GM06990 (cell line): Measurements from ENCODE around the gene CLCF1.

Source experiments
- DNase-seq: peaks from one replicate; pipeline ENCODE4 v3.0.0-alpha.2; 2011; ENCODE audit not compliant: insufficient read length; ENCODE audit errors: extremely low read depth
- H3K27me3 ChIP-seq: replicated peaks from 2 replicates; pipeline ENCODE4 v1.6.0; 2011; ENCODE audit warnings: low read length; ENCODE audit not compliant: control insufficient read depth, insufficient read depth
- H3K36me3 ChIP-seq: 2 replicates; pipeline ENCODE4 v1.5.1; 2011; ENCODE audit warnings: low read length; ENCODE audit not compliant: control insufficient read depth, insufficient read depth
- H3K4me3 ChIP-seq: replicated peaks from 2 replicates; pipeline ENCODE4 v1.5.1; 2011; ENCODE audit warnings: low read depth, mild to moderate bottlenecking, control low read depth, low read length
- TF ChIP-seq, protein P1 (sequence below): IDR thresholded peaks from 2 replicates; pipeline ENCODE4 v1.5.1; 2011; ENCODE audit warnings: low read length, control low read depth, mild to moderate bottlenecking, inconsistent platforms; ENCODE audit not compliant: insufficient read depth, poor library complexity, severe bottlenecking

The CLCF1 gene

DNA sequence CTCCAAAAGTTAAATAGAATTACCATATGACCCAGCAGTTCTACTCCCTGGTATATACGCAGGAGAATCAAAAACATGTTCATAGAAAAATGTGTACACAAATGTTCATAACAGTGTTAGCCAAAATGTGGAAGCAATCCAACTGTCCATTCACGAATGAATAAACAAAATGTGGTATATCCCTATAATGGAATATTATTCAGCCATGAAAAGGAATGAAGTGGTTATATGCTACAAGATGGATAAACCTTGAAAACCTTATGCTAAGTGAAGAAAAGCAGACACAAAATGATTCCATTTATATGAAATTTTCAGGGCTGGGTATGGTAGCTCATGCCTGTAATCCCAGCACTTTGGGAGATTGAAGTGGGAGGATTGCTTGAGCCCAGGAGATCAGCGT, 36.1 kb downstream of the CLCF1 start:
- DNase-seq, result no peak
- H3K36me3 ChIP-seq, result no peaks in the 10 kb centered on the region
- H3K27me3 ChIP-seq, result no peaks in the 10 kb centered on the region
- TF ChIP-seq, protein P1, sequence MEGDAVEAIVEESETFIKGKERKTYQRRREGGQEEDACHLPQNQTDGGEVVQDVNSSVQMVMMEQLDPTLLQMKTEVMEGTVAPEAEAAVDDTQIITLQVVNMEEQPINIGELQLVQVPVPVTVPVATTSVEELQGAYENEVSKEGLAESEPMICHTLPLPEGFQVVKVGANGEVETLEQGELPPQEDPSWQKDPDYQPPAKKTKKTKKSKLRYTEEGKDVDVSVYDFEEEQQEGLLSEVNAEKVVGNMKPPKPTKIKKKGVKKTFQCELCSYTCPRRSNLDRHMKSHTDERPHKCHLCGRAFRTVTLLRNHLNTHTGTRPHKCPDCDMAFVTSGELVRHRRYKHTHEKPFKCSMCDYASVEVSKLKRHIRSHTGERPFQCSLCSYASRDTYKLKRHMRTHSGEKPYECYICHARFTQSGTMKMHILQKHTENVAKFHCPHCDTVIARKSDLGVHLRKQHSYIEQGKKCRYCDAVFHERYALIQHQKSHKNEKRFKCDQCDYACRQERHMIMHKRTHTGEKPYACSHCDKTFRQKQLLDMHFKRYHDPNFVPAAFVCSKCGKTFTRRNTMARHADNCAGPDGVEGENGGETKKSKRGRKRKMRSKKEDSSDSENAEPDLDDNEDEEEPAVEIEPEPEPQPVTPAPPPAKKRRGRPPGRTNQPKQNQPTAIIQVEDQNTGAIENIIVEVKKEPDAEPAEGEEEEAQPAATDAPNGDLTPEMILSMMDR, result no peak
- no peak overlapping the region for H3K4me3 ChIP-seq

DNA sequence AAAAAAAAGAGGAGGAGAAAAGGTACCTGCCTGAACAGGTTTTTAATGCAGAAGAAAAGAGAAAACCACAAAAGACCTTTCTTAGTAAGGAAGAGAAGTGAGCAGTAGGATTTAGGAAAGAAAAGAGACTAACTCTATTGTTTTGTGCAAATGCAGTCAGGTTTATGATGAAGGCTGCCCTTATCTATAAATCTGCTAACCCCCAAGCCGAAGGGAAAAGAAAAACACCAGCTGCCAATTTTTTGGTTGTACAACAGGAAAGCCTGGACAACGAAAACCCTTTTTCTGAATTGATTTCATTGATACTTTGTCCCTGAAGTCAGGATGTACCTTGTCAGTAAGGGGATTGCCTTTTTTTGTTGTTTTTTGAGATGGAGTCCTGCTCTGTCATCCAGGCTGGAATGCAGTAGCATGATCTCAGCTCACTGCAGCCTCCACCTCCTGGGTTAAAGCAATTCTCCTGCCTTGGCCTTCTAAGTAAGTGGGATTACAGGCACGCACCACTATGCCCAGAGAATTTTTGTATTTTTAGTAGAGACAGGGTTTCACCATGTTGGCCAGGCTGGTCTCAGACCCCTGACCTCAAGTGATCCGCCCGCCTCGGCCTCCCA, 41.2 kb downstream of the CLCF1 start:
- Histone ChIP-seq H3K27me3 (no peaks in the 10 kb centered on the region), H3K36me3 (no peaks in the 10 kb centered on the region), H3K4me3 (no peak overlapping the region)
- TF ChIP-seq, protein P1, result no peak
- DNase-seq, result no peak

GRCh38 chr11:67323526-67323925, 49.9 kb downstream of the CLCF1 start:
- Histone ChIP-seq H3K36me3 (no peaks in the 10 kb centered on the region), H3K4me3 (no peak overlapping the region), H3K27me3 (no peaks in the 10 kb centered on the region)
- DNase-seq, result no peak
- TF ChIP-seq, protein P1, result no peak

DNA sequence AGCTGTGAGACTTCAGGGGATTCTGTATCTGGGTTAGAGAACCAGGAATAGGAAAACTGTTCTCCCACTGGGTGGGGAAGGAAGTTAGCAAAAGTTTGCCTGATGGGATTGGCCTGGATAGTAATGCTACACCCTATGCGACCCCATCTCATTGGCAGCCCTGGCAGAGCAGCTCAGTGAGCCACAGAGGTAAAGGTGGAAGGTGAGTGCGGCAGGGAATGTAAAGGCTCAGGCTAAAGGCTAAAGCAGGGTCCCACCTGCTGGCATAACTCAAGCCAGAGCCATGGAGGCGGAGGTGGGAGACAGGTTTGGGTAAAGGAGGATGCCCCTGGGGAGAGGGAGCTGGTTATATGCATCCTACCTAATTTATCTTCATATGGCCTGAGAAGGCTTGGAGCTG, 51.3 kb downstream of the CLCF1 start:
- H3K36me3 ChIP-seq, result no peaks in the 10 kb centered on the region
- DNase-seq, result no peak
- no peak overlapping the region for H3K4me3 ChIP-seq
- H3K27me3 ChIP-seq, result no peaks in the 10 kb centered on the region
- TF ChIP-seq, protein P1, result no peak

- DNase-seq, result no peak
- H3K36me3 ChIP-seq, result no peaks in the 10 kb centered on the region
- TF ChIP-seq, protein P1, result no peak
- H3K27me3 ChIP-seq, result no peaks in the 10 kb centered on the region
- H3K4me3 ChIP-seq, result no peak overlapping the region
These were observed 52.0 kb downstream of the CLCF1 start for GRCh38 chr11:67321313-67321871.
